Epithelial cell of esophagus (primary cell): ENCODE measurements around the gene RMDN2.
A peak's percentile ranks its signal among the peaks of the same experiment; 100 is the strongest.

Experiments
- DNase-seq: peaks from one replicate; pipeline ENCODE4 v3.0.0; 2010; ENCODE audit warnings: low read depth
- H3K4me3 ChIP-seq: 2 replicates; pipeline ENCODE4 v1.5.1; 2011; ENCODE audit warnings: mild to moderate bottlenecking, low read length, control low read depth
- CTCF ChIP-seq: IDR thresholded peaks from 2 replicates; pipeline ENCODE4 v1.5.1; 2011; ENCODE audit warnings: low read depth, mild to moderate bottlenecking, low read length, control low read depth, inconsistent platforms; ENCODE audit not compliant: insufficient read depth; ENCODE audit errors: missing control alignments

The RMDN2 gene

GRCh38 chr2:37881397-37881796, 43.7 kb upstream of the RMDN2 start:
- peak; percentile 48 for DNase-seq
- no peak for TF ChIP-seq CTCF
- H3K4me3 ChIP-seq, result no peak overlapping the region

- DNase-seq, result no peak
- H3K4me3 ChIP-seq, result no peak overlapping the region
- TF ChIP-seq CTCF, result no peak
Observed at GRCh38 chr2:37882036-37882435, 43.1 kb upstream of the RMDN2 start.

- no peak for DNase-seq
- H3K4me3 ChIP-seq, result no peak overlapping the region
Observed at GRCh38 chr2:37883518-37883917, 41.6 kb upstream of the RMDN2 start.

GRCh38 chr2:37885329-37885993, 39.6 kb upstream of the RMDN2 start:
- no peak for TF ChIP-seq CTCF
- DNase-seq, result no peak
- no peak overlapping the region for H3K4me3 ChIP-seq

More at GRCh38 chr2:37883518-37883917, 41.6 kb upstream of the RMDN2 start:
- TF ChIP-seq CTCF, result no peak

- no peak for TF ChIP-seq CTCF
- no peak overlapping the region for H3K4me3 ChIP-seq
- DNase-seq, result peak; percentile 8
Observed at GRCh38 chr2:37886745-37887144, 38.3 kb upstream of the RMDN2 start.

- TF ChIP-seq CTCF, result no peak
- DNase-seq, result no peak
- no peak overlapping the region for H3K4me3 ChIP-seq
Observed at GRCh38 chr2:37887286-37887685, 37.8 kb upstream of the RMDN2 start.

GRCh38 chr2:37890893-37891495, 34.1 kb upstream of the RMDN2 start:
- TF ChIP-seq CTCF, result peak; percentile 90
- DNase-seq, result peak; percentile 71

More at GRCh38 chr2:37890893-37891495, 34.1 kb upstream of the RMDN2 start:
- H3K4me3 ChIP-seq, result no peak overlapping the region
